NCI-H2029 treated with DMSO at 0.1 percent for 48 hours (cell line): Measurements from ENCODE around the gene SSTR4.
A peak's percentile ranks its signal among the peaks of the same experiment; 100 is the strongest.

Source experiments
- DNase-seq: peaks from one replicate; lab custom pipeline; 2025; lab: John Stamatoyannopoulos, UW

SSTR4 gene

GRCh38 chr20:23065266-23066201 is 30.4 kb downstream of the SSTR4 start:
- DNase-seq, result no peak

- DNase-seq, result no peak
Observed at GRCh38 chr20:23066772-23067171, 31.7 kb downstream of the SSTR4 start.

- no peak for DNase-seq
Observed at GRCh38 chr20:23068283-23068682, 33.2 kb downstream of the SSTR4 start.

- DNase-seq, result no peak
Observed at GRCh38 chr20:23069108-23069507, 34.0 kb downstream of the SSTR4 start.

- DNase-seq, result no peak
Observed at GRCh38 chr20:23071398-23071797, 36.3 kb downstream of the SSTR4 start.

- no peak for DNase-seq
Observed at GRCh38 chr20:23071996-23072395, 36.9 kb downstream of the SSTR4 start.

- no peak for DNase-seq
Observed at GRCh38 chr20:23072892-23073586, 37.9 kb downstream of the SSTR4 start.

GRCh38 chr20:23074052-23074451 is 38.9 kb downstream of the SSTR4 start:
- DNase-seq, result no peak

GRCh38 chr20:23077277-23077676 is 42.2 kb downstream of the SSTR4 start:
- DNase-seq, result no peak

- DNase-seq, result no peak
Observed at GRCh38 chr20:23078351-23079015, 43.4 kb downstream of the SSTR4 start.

GRCh38 chr20:23079016-23079351 is 43.9 kb downstream of the SSTR4 start:
- DNase-seq, result no peak

GRCh38 chr20:23079926-23080325 is 44.8 kb downstream of the SSTR4 start:
- no peak for DNase-seq

- no peak for DNase-seq
Observed at GRCh38 chr20:23080521-23080920, 45.4 kb downstream of the SSTR4 start.

GRCh38 chr20:23081263-23081819 is 46.2 kb downstream of the SSTR4 start:
- no peak for DNase-seq

GRCh38 chr20:23082846-23083552 is 47.9 kb downstream of the SSTR4 start:
- DNase-seq, result peak; percentile 65

- DNase-seq, result no peak
Observed at GRCh38 chr20:23083553-23084220, 48.6 kb downstream of the SSTR4 start.

- DNase-seq, result no peak
Observed at GRCh38 chr20:23084282-23084844, 49.3 kb downstream of the SSTR4 start.

- no peak for DNase-seq
Observed at GRCh38 chr20:23084845-23085365, 49.8 kb downstream of the SSTR4 start.

- no peak for DNase-seq
Observed at GRCh38 chr20:23085436-23086055, 50.4 kb downstream of the SSTR4 start.

GRCh38 chr20:23086056-23086566 is 51.0 kb downstream of the SSTR4 start, which contains the start of gene CD93:
Gene CD93 (minus strand): TSS chr20:23086324. CDS start chr20:23086192, 132 bp downstream.
- no peak for DNase-seq
